Hindlimb muscle (tissue), 1 donor: ENCODE results near the gene ZIC5. TPM values are rescaled to one million over a fixed set of nuclear protein-coding genes. Genes with fewer than 3 reads are reported as not detected.
"Not testable (repeated sequence)": the region's sequence is repeated elsewhere in the genome, so short reads cannot be mapped to it uniquely, and the experiment has no call there.

Experiments used
- DNase-seq: peaks from one replicate; pipeline ENCODE4 v3.0.0-alpha.2; 2013
- polyA plus RNA-seq: library from polyadenylated mRNA; unstranded; fragments of 120-200 nt; gene quantifications from one replicate; pipeline ENCODE4 v1.2.1, GENCODE V29; 2013; ENCODE audit not compliant: insufficient read length

The ZIC5 gene
- polyA plus RNA-seq, 1 donor = not detected

DNA sequence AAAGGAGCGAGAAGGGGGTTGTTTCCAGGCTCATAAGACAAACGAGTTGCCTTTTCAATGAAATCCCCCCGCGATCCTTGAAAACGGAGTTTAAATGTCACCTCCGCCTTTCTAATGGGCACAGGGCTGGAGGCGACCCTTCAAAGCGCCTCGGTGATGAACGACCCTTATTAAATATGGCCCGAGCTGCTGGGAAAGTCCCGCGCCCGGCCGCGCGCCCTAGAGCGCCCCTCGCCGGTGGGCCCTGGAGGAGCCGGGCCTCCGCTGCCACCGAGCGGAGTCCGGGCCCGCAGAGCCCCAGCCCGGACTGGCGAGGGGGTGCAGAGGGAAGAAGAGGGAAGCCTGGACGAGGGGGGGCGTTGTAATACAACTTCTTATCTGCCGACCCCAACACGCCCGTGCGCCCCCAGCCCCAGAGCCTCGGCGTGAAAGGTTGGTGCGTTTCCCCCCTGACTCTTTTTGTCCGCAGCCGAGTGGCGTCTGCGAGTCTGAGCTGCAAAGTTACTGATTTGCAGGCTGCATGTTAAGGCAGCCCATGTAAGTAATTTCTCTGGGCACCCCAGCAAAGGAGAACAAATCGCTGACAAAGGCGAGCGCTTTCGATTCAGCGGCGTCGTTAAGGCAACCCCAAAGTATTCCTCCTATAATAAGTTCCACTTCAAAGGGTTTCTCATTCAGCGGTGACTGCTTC lies 11.9 kb downstream of the ZIC5 start:
- no peak for DNase-seq

DNA sequence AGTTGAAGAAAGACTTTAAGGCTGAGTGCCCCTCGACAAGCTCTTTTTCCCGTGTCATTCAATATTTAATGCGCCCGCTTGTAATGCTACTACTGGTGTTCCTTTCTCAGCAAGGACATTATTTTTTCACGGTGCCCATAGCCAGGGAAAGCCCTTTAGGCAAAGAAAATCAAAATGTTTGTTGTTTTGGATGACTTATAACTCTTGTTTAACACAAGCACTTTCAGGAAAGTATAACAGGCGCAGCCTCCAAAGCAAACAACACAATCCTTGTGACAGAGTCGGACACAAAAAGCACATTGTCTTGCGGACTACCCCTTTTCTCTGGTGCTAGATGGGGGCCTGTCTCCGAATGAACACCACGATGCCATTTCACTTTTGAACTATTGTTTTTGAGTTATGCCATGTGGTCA lies 12.4 kb downstream of the ZIC5 start:
- no peak for DNase-seq

DNA sequence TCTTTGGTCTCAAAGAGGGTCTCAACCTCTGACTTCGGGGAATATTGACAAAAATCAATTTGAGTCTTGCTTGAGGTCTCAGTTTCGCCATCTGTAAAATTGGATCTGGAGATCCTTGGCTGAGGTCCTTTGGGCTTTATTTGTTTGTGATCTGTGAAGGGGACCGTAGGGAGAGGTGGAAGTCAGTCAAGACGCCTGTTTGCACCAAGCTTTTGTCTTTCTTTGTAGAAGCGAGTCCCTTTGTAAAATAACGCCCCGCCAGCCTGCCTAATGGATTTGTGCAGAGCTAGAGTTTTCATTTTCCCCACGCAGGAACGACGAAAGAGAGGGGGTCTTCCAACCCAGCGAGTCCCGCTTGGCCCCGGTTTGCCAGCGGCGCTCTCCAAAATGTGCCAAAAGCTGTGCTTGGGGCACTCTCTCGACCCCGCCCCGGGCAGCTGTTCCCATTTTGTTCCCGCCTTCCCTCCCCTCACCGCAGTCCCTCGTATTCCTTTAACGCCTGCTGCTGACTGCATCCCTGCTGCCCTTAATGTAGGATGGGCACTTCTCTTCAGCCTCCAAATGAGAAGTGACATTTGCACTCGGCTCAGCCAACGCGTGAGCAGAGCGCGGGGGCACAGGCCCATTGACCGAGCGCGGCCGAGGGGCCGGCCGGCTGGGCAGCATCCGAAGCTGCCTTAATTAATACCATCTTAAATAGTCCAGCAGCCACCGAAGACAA lies 13.0 kb downstream of the ZIC5 start:
- DNase-seq = no peak

- no peak for DNase-seq
Observed at GRCh38 chr13:99956473-99957349, 14.9 kb downstream of the ZIC5 start.

- peak; percentile 53 for DNase-seq
Observed at GRCh38 chr13:99955747-99956472, 15.7 kb downstream of the ZIC5 start.

DNA sequence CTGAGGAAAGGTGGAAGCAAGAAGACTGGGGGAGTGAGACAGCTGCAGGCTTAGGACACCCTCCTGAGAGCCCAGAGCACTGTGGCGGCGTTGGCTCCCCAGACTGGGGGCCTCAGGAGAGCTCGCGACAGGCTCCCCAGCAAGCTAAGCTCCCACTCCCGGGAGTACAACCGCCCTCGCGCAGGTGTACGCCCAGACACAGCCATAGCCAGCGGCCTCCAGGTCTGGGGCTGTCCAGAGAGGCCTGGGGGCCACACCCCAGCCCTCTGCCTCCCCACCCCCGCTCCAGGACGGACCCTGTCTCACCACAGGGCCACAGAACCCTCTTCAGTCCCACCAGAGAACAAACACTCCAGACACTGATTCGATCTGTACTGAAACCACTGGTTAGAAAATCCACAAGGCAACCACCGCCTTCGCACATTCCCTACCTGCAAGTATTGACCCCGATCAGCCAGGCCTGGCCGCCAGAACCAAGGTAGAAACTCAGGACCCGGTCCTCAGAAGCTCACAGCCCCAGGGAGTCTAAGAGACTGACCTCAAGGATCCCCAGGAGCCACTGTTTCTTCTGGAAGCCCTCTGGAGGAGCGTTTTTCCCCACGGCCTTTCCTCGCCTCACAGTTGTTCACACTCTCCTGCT lies 16.3 kb downstream of the ZIC5 start:
- DNase-seq = no peak

DNA sequence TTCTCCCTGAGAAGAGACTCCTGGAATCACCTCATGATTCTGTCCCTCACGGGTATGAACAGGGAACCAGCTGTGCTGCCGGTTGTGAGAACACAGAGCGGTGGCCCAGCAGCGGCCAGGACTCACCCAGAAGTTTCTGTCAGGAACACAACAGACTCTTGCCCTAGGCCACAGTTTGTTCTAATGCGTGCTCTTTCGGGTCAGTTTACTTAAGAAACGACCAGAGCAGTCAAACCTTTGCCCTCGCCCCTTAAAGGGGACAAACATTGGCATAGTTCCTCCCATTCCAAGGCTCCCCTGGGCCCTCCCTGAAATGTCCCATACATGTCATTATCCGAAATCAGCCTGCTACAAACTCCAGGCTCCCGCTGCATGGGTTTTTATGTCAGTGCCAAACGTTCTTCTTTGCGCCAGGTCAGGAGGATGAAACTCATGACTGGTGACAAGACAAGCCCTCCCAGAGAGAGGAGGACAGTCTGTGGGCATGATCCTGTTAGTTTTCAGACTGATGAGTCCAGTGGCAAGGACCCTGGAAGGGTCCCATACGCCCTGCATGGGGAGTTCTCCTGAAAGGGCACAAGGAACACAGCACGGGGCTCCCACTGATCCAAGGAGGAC lies 18.3 kb downstream of the ZIC5 start:
- no peak for DNase-seq

- not testable (repeated sequence) for DNase-seq
Observed at GRCh38 chr13:99951666-99952065, 19.9 kb downstream of the ZIC5 start.

- DNase-seq = no peak
Observed at GRCh38 chr13:99949679-99950413, 21.7 kb downstream of the ZIC5 start.

DNA sequence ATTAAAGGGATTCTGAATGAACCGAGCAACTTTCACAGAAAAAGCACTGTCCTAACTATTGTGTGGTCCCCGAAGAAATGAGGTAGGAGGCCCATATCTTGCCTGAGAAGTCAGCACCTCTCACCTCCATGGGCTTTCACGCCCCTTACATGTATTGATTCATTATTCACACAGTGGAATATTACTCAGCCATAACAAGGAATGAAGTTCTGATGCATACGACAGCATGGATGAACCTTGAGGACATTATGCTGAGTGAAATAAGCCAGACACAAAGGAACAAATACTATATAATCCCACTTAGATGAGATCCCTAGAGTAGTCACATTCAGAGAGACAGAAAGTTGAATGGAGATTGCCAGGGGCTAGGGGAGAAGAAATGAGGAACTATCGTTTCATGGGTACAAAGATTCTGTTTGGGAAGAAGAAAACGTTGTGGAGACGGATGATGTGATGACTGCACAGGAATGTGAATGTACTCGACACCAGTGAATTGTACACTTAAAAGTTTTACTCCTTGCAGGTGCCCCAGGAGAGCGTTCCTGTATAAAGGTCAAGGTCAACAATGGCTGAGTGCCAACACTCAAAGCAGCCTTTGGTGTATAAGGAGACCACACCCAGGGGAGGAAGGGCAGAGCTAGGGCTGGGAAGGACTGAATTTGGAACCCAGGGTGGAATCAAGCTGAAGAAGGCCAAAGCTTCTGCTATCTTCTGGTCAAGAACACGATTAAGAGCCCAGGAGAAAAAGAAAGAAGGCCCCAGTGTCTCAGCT lies 22.5 kb downstream of the ZIC5 start:
- no peak for DNase-seq

- DNase-seq = no peak
Observed at GRCh38 chr13:99948411-99948810, 23.2 kb downstream of the ZIC5 start.

- DNase-seq = no peak
Observed at GRCh38 chr13:99947666-99948065, 23.9 kb downstream of the ZIC5 start.

GRCh38 chr13:99945515-99945914 lies 26.1 kb downstream of the ZIC5 start:
- DNase-seq = not testable (repeated sequence)

DNA sequence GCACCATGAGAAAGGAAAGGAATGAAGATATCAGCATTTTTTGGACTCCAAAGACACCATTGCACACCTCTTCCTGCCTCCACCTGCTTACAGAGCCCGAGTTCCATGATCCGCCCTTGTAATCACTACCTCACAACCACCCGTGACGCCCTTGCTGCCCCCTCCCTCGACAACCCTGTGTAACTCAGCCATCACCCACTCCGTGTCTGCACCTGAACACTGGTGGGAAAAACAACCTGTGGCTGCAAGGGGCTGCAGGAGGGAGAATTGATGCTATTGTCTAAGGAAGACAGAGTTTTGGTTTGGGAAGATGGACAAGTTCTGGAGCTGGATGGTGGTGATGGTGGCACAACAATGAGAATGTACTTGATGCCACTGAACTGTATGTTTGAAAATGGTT lies 27.0 kb downstream of the ZIC5 start:
- DNase-seq = no peak

GRCh38 chr13:99944102-99944501 lies 27.5 kb downstream of the ZIC5 start:
- no peak for DNase-seq

DNA sequence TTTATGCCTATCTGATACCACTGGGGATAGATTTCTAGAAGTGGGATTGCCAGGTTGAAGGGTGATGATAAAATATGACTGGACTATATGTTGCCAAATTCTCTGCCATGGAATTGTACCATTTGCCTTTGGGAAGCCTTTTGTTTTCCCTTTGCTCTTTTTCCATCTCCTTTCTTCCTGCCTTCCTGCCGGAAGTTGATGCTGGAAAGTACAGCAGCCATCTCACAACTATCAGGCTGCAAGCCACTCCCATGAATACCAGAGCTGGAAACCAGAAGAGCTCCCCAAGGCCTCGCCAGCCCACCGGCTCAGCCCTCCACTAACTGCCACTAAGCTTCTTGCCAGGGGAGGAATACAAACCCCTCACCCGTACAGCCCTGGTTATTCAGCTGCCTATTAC lies 29.7 kb downstream of the ZIC5 start:
- no peak for DNase-seq

GRCh38 chr13:99941086-99941485 lies 30.5 kb downstream of the ZIC5 start:
- no peak for DNase-seq

DNA sequence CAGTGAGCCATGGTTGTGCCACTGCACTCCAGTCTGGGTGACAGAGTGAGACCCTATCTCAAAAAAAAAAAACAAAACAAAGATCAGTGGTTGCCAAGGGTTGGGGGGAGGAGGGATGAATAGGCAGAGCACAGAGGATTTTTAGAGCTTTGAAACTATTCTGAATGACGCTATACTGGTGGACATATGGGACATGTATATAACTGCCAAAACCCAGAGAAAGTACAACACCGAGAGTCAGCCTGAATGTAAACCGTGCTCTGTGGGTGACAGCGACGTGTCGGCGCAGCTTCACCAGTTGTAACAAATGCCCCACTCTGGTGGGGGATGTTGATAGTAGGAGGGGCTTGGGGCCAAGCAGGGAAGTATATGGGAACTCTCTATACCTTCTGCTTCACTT lies 32.9 kb downstream of the ZIC5 start:
- DNase-seq = no peak

DNA sequence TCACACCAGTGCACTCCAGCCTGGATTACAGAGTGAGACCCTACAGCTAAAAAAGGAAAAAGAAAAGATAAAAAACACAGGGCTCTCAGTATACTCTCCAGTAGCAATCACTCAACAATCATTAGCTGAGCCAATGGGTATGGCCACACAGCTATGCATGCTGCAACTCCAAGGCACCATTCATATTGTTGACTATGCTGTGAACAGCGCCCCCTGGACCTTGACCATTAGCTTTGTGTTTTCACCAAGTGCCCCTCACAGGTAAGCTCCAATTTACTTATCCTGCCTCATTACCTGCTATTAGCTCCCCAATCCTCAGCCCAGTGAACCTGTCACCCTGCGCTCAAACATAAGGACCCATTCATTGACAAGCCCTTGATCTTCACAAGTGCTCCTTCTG lies 35.8 kb downstream of the ZIC5 start:
- DNase-seq = no peak

GRCh38 chr13:99932912-99933311 lies 38.7 kb downstream of the ZIC5 start:
- DNase-seq = no peak
